GM10248 (cell line): ENCODE data around the gene AQP2.

Experiments used
- CTCF ChIA-PET: fragments of 300-600 bp; sonication (Branson Sonifier 250); formaldehyde crosslinking; extraction: SDS; loops from one replicate; lab custom pipeline; 2021; ENCODE audit warnings: antibody characterized with exemption; lab: Yijun Ruan, JAX
- POLR2A ChIA-PET: fragments of 350-650 bp; sonication (Branson Sonifier 250); formaldehyde crosslinking; extraction: SDS; loops from one replicate; lab custom pipeline; 2020; ENCODE audit warnings: antibody characterized with exemption; lab: Yijun Ruan, JAX
- DNase-seq: peaks from one replicate; pipeline ENCODE4 v3.0.0; 2012; ENCODE audit errors: extremely low spot score
- TF ChIP-seq, protein P1 (sequence below): IDR thresholded peaks from 2 replicates; pipeline ENCODE4 v1.5.1; 2012; ENCODE audit warnings: mild to moderate bottlenecking, low read depth; ENCODE audit errors: extremely low read depth, missing control alignments, control extremely low read depth

Gene AQP2

GRCh38 chr12:49942921-49943624 lies 7.5 kb upstream of the AQP2 start:
- DNase-seq: no peak
- TF ChIP-seq, protein P1, sequence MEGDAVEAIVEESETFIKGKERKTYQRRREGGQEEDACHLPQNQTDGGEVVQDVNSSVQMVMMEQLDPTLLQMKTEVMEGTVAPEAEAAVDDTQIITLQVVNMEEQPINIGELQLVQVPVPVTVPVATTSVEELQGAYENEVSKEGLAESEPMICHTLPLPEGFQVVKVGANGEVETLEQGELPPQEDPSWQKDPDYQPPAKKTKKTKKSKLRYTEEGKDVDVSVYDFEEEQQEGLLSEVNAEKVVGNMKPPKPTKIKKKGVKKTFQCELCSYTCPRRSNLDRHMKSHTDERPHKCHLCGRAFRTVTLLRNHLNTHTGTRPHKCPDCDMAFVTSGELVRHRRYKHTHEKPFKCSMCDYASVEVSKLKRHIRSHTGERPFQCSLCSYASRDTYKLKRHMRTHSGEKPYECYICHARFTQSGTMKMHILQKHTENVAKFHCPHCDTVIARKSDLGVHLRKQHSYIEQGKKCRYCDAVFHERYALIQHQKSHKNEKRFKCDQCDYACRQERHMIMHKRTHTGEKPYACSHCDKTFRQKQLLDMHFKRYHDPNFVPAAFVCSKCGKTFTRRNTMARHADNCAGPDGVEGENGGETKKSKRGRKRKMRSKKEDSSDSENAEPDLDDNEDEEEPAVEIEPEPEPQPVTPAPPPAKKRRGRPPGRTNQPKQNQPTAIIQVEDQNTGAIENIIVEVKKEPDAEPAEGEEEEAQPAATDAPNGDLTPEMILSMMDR: no peak
- ChIA-PET CTCF (interaction anchor here (0.8 to 7.1 kb wide), 8 partner anchors 11 to 166 kb away, joined by 3 to 47 read pairs (median 4); no protein-coding TSS in a partner anchor), POLR2A (no interaction called here)

- ChIA-PET POLR2A (no interaction called here), CTCF (interaction anchor here (0.8 to 7.1 kb wide), 5 partner anchors 12 to 166 kb away, joined by 3 to 47 read pairs (median 4); no protein-coding TSS in a partner anchor)
- no peak for DNase-seq
- TF ChIP-seq, protein P1: no peak
Observed at GRCh38 chr12:49943625-49943960, 6.9 kb upstream of the AQP2 start.

GRCh38 chr12:49944046-49944445 lies 6.5 kb upstream of the AQP2 start:
- no peak for DNase-seq
- TF ChIP-seq, protein P1: no peak
- CTCF ChIA-PET: interaction anchor here (0.8 to 7.1 kb wide), 4 partner anchors 12 to 167 kb away, joined by 3 to 47 read pairs (median 7); no protein-coding TSS in a partner anchor
- POLR2A ChIA-PET: no interaction called here

GRCh38 chr12:49944718-49945117 lies 5.8 kb upstream of the AQP2 start:
- no peak for DNase-seq
- POLR2A ChIA-PET: no interaction called here
- CTCF ChIA-PET: interaction anchor here (1.1 to 4.2 kb wide), 12 partner anchors 8 to 183 kb away, joined by 3 to 65 read pairs (median 12); partner anchors contain the start of genes AQP5 and COX14
- TF ChIP-seq, protein P1: no peak

DNA sequence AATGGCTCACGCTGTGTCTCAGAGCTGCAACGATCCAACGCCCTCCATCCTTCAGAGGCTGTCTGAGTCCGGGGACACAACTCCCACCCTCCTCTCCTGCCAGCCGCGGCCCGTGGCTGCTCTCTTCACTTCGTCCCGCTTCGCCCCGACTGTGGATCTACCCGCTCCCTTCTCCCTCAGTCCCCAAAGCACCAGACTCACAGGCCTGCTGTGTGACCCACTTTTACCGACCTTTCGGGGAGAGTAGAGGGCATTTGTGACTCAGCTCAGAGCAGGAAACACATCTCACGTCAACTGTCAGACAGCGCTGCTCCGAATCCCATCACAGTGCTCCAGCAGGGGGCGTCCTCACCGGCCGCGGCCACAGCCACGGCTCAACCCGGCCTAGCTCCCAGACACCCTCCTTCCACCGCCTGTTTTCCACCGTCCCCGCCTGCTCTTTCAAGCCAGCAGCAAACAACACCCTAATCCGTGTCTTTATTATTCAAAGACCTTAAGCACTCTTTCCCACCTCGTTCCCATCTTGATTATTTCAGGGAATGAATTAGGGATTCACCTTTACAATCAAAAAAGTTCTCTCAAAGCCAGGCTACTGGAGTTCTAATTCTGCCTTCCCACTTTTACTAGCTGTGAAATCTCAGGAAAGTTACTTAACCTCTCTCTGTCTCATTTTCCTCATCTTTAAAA lies 5.0 kb upstream of the AQP2 start:
- DNase-seq: peak; percentile 92
- CTCF ChIA-PET: interaction anchor here (0.9 to 4.2 kb wide), 47 partner anchors 8 to 369 kb away, joined by 3 to 65 read pairs (median 4); partner anchors contain the start of genes AQP5 and COX14
- POLR2A ChIA-PET: no interaction called here
- TF ChIP-seq, protein P1: peak; percentile 90

DNA sequence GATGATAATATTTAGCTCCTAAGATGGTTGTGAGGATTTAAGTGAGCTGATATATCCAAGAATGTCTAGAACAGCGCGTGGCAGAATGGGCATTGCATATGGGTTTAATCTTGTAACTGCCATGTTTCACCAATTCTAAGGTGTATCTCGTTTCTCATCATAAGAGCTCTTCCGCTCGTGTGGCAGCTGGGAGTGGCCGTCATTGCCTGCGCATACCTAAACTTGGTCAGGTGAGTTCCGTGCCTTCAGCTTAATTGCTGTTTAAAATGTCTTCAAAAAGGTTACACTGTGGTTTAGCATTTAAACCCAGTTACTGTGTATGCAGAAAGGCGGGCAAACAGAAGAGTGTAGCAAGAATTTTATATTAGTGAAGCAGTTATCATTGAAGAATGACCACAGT lies 4.5 kb upstream of the AQP2 start:
- CTCF ChIA-PET: interaction anchor here (0.9 to 4.2 kb wide), 44 partner anchors 8 to 368 kb away, joined by 3 to 65 read pairs (median 5); partner anchors contain the start of gene AQP5
- POLR2A ChIA-PET: no interaction called here
- no peak for DNase-seq
- TF ChIP-seq, protein P1: no peak
